Measurements from ENCODE around the gene NT5C3B. TPM values are rescaled to one million over a fixed set of nuclear protein-coding genes. Genes with fewer than 3 reads are reported as not detected.

The NT5C3B gene
- total RNA-seq, 2 donors from 2014 or later: 49.1 to 61.8 TPM

Other genes with a start within 250 kb of the NT5C3B start
- gene KRT14, start 249.3 kb downstream of the NT5C3B start, total RNA-seq: 1 to 10 TPM; 1.3 to 2.0 TPM
- not detected for gene KRT16, start 223.5 kb downstream of the NT5C3B start, total RNA-seq
- 1 to 10 TPM; 2.8 to 5.1 TPM for gene KRT17, start 211.7 kb downstream of the NT5C3B start, total RNA-seq
- gene EIF1, start 147.3 kb downstream of the NT5C3B start, total RNA-seq: 100 to 1,000 TPM; 694 to 760 TPM
- gene GAST, start 123.9 kb downstream of the NT5C3B start, total RNA-seq: not detected
- gene HAP1, start 101.6 kb downstream of the NT5C3B start, total RNA-seq: under 1 TPM in 1 of 2 donors, not detected in 1; 0.19 TPM
- 10 to 100 TPM; 14.6 to 21.2 TPM for gene JUP, start 49.5 kb downstream of the NT5C3B start, total RNA-seq
- 10 to 100 TPM; 10.1 to 12.1 TPM for gene P3H4, start 24.3 kb downstream of the NT5C3B start, total RNA-seq
- 100 to 1,000 TPM in 1 of 2 donors, 10 to 100 TPM in 1; 91.3 to 134 TPM for gene FKBP10, start 23.2 kb downstream of the NT5C3B start, total RNA-seq
- gene KLHL10, start 1.6 kb upstream of the NT5C3B start, total RNA-seq: under 1 TPM; 0.32 to 0.43 TPM
- 10 to 100 TPM; 10.9 to 12.1 TPM for gene KLHL11, start 29.2 kb upstream of the NT5C3B start, total RNA-seq
- gene ACLY, start 82.7 kb upstream of the NT5C3B start, total RNA-seq: 100 to 1,000 TPM in 1 of 2 donors, 10 to 100 TPM in 1; 97.5 to 101 TPM
- 1 to 10 TPM in 1 of 2 donors, under 1 TPM in 1; 0.74 to 1.2 TPM for gene ODAD4, start 94.4 kb upstream of the NT5C3B start, total RNA-seq
- gene CNP, start 130.6 kb upstream of the NT5C3B start, total RNA-seq: 10 to 100 TPM; 53.6 to 53.9 TPM
- 10 to 100 TPM; 57.0 TPM for gene DNAJC7, start 181.2 kb upstream of the NT5C3B start, total RNA-seq
- 10 to 100 TPM; 28.3 TPM for gene NKIRAS2, start 183.9 kb upstream of the NT5C3B start, total RNA-seq
- gene C17orf113, start 214.4 kb upstream of the NT5C3B start, total RNA-seq: under 1 TPM; 0.33 to 0.93 TPM